HCT116 (cell line): ENCODE results near the gene DYNC2I2. TPM values are rescaled to one million over a fixed set of nuclear protein-coding genes. Genes with fewer than 3 reads are reported as not detected.

Source experiments
- ATAC-seq: fragments of 200-7000 bp; cut with Tn5 transposase; 2 replicates; pipeline ENCODE4 v1.9.1; 2020; ENCODE audit warnings: mild to moderate bottlenecking, moderate library complexity
- BruUV-seq: library from RNA; stranded (reverse); fragments of 400-500 nt; replicated peaks from 2 replicates; lab custom pipeline; 2021; lab: Mats Ljungman, UMichigan
- CTCF ChIA-PET: fragments of 300-600 bp; sonication (Branson Sonifier 250); formaldehyde crosslinking; loops from one replicate; lab custom pipeline; 2021; ENCODE audit warnings: antibody characterized with exemption; lab: Charles Lee
- POLR2A ChIA-PET: fragments of 300-600, 350-600 bp; sonication (Branson Sonifier 250); formaldehyde crosslinking; loops from one replicate; lab custom pipeline; 2021; ENCODE audit warnings: antibody characterized with exemption; lab: Charles Lee
- RAD21 ChIA-PET, 2 experiments: fragments of 300-600 bp; sonication (Branson Sonifier 250); formaldehyde crosslinking; loops; one replicate each; lab custom pipeline; 2023; ENCODE audit warnings: low total read pairs in 2 of 2; ENCODE audit not compliant: uncharacterized antibody in 2 of 2, unreplicated experiment in 2 of 2, low non-redundant PET in 1 of 2; lab: Charles Lee
- DNase-seq: peaks from one replicate; pipeline ENCODE4 v3.0.0-alpha.2; 2010; ENCODE audit warnings: low read depth, low spot score
- H2AFZ ChIP-seq: fragments of 200-600 bp; shearing (Covaris generic), sonication (generic); 2 replicates; pipeline ENCODE4 v1.6.1; 2017; ENCODE audit warnings: low read depth, mixed run types, mixed read lengths, antibody characterized with exemption, low read length; ENCODE audit not compliant: poor library complexity, severe bottlenecking
- H3K27ac ChIP-seq: 2 replicates; pipeline ENCODE4 v1.5.1; 2012; ENCODE audit warnings: low read depth, low read length
- H3K27me3 ChIP-seq: fragments of 200-600 bp; sonication (generic); 2 replicates; pipeline ENCODE4 v1.6.1; 2016; ENCODE audit warnings: mixed run types, low read length, mixed read lengths; ENCODE audit not compliant: insufficient read depth
- H3K36me3 ChIP-seq, 2 experiments: fragments of 200-500 bp in 1 of 2; fragments of 200-600 bp in 1 of 2; sonication (Bioruptor generic) in 1 of 2; sonication (generic) in 1 of 2; 2 replicates each; pipeline versions ENCODE4 v1.5.1 to v1.6.1; 2014 to 2016; ENCODE audit warnings: low read length in 2 of 2, inconsistent platforms in 1 of 2, mixed read lengths in 1 of 2, mixed run types in 1 of 2; ENCODE audit not compliant: insufficient read depth in 2 of 2, control insufficient read depth in 1 of 2
- H3K4me1 ChIP-seq, 2 experiments: fragments of 200-600 bp in 1 of 2; sonication (generic) in 1 of 2; 2 replicates each; pipeline versions ENCODE4 v1.5.1 to v1.6.1; 2012 to 2017; ENCODE audit warnings: low read length in 2 of 2, inconsistent platforms in 1 of 2, mild to moderate bottlenecking in 1 of 2, mixed read lengths in 1 of 2, mixed run types in 1 of 2, moderate library complexity in 1 of 2; ENCODE audit not compliant: insufficient read depth in 2 of 2, control insufficient read depth in 1 of 2
- H3K4me2 ChIP-seq: fragments of 200-600 bp; sonication (generic); 2 replicates; pipeline ENCODE4 v1.6.1; 2017; ENCODE audit warnings: mixed run types, low read length, mixed read lengths
- H3K4me3 ChIP-seq, 2 experiments: fragments of 200-600 bp in 1 of 2; sonication (generic) in 1 of 2; replicated peaks in 1 of 2; 2 replicates each; pipeline ENCODE4 v1.5.1; 2011 to 2016; ENCODE audit warnings: low read length in 2 of 2, control low read depth in 1 of 2, low read depth in 1 of 2, mild to moderate bottlenecking in 1 of 2, mixed read lengths in 1 of 2, mixed run types in 1 of 2
- H3K79me2 ChIP-seq: fragments of 200-600 bp; sonication (generic); 2 replicates; pipeline ENCODE4 v1.6.1; 2017; ENCODE audit warnings: mild to moderate bottlenecking, mixed run types, low read length, moderate library complexity, mixed read lengths; ENCODE audit not compliant: insufficient read depth
- H3K9ac ChIP-seq: fragments of 200-600 bp; sonication (generic); 2 replicates; pipeline ENCODE4 v1.6.1; 2016; ENCODE audit warnings: low read length, mixed read lengths
- H3K9me2 ChIP-seq: fragments of 200-600 bp; sonication (generic), shearing (Covaris generic); 2 replicates; pipeline ENCODE4 v1.6.1; 2017; ENCODE audit warnings: mixed run types, mild to moderate bottlenecking, moderate library complexity; ENCODE audit not compliant: insufficient read depth
- H3K9me3 ChIP-seq, 2 experiments: fragments of 200-500 bp in 1 of 2; fragments of 200-600 bp in 1 of 2; sonication (Bioruptor generic) in 1 of 2; sonication (generic) in 1 of 2; 2 replicates each; pipeline ENCODE4 v1.6.1; 2014 to 2017; ENCODE audit warnings: low read length in 2 of 2, mixed read lengths in 2 of 2, inconsistent platforms in 1 of 2, low read depth in 1 of 2, mild to moderate bottlenecking in 1 of 2, mixed run types in 1 of 2, moderate library complexity in 1 of 2; ENCODE audit not compliant: control insufficient read depth in 1 of 2, insufficient read depth in 1 of 2
- H4K20me1 ChIP-seq: fragments of 200-600 bp; sonication (generic), shearing (Covaris generic); 2 replicates; pipeline ENCODE4 v1.6.1; 2017; ENCODE audit warnings: mixed run types, mild to moderate bottlenecking, moderate library complexity; ENCODE audit not compliant: insufficient read depth
- CBX3 ChIP-seq: IDR thresholded peaks from 2 replicates; pipeline ENCODE4 v1.6.1; 2012; ENCODE audit warnings: low read depth
- CEBPB ChIP-seq: IDR thresholded peaks from 2 replicates; pipeline ENCODE4 v1.6.1; 2012; ENCODE audit warnings: low read depth
- EGR1 ChIP-seq: IDR thresholded peaks from 2 replicates; pipeline ENCODE4 v1.6.1; 2012; ENCODE audit warnings: low read depth
- ELF1 ChIP-seq: IDR thresholded peaks from 2 replicates; pipeline ENCODE4 v1.6.1; 2012; ENCODE audit warnings: low read depth, borderline replicate concordance
- RAD21 ChIP-seq: IDR thresholded peaks from 2 replicates; pipeline ENCODE4 v1.6.1; 2012; ENCODE audit warnings: low read depth, mild to moderate bottlenecking
- REST ChIP-seq: IDR thresholded peaks from 2 replicates; pipeline ENCODE4 v1.6.1; 2012; ENCODE audit warnings: low read depth
- ZFX ChIP-seq: fragments of 450-650 bp; IDR thresholded peaks from 2 replicates; pipeline ENCODE4 v1.6.1; 2017
- intact Hi-C: fragments of 100-400 bp; cut with micrococcal nuclease; formaldehyde crosslinking; loops from 2 replicates; pipeline ENCODE4 v1.10.0; 2022
- total RNA-seq: library from RNA; stranded (reverse); gene quantifications from one replicate; pipeline ENCODE4 v1.2.1, GENCODE V29; 2021; ENCODE audit not compliant: unreplicated experiment
- TF ChIP-seq, protein P1 (sequence below): IDR thresholded peaks from 2 replicates; pipeline ENCODE4 v1.6.1; 2012
- TF ChIP-seq, protein P2 (sequence below), 3 experiments: fragments of 200-600 bp in 1 of 3; sonication (generic) in 1 of 3; IDR thresholded peaks in 2 of 3; conservative IDR thresholded peaks in 1 of 3; 2 replicates each; pipeline ENCODE4 v1.5.1; 2012 to 2017; ENCODE audit warnings: low read depth in 2 of 3, low read length in 2 of 3, antibody characterized with exemption in 1 of 3, borderline replicate concordance in 1 of 3, control low read depth in 1 of 3, mild to moderate bottlenecking in 1 of 3, mixed read lengths in 1 of 3, mixed run types in 1 of 3, moderate library complexity in 1 of 3; ENCODE audit not compliant: insufficient read depth in 1 of 3

The DYNC2I2 gene
- total RNA-seq, 1 experiment from 2014 or later: 155 TPM

DNA sequence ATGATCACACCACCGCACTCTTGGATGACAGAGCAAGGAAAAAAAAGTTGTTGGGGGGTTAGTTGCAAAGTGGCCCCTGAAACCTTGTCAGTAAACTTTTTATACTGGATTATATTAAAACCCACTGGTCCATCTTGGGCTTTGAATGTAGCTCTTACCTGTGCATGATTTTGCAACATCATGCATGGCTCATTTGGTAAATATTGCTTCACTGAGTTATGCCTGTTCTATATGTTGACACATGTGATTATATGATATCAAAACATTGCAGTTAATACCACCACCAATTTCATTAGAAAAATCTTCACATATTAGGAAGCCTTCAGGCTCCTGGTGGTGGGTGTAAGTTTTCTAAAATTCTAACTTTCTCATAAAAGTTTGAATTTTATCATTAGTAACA, 41.9 kb downstream of the DYNC2I2 start:
- Histone ChIP-seq H3K4me2 (no peak overlapping the region), H3K27me3 (no peaks in the 10 kb centered on the region), H3K4me3 (no peak overlapping the region), H3K9me3 (no peaks in the 10 kb centered on the region), H3K36me3 (peaks cover 56 to 63% of the 10 kb centered on the region in 2 experiments), H3K9me2 (no peaks in the 10 kb centered on the region), H3K9ac (no peak overlapping the region)
- ATAC-seq: no peak
- no TSS peak for BruUV-seq
- intact Hi-C loops: no loop called here
- no peak for DNase-seq
- CTCF ChIA-PET: no interaction called here
- TF ChIP-seq, protein P1, sequence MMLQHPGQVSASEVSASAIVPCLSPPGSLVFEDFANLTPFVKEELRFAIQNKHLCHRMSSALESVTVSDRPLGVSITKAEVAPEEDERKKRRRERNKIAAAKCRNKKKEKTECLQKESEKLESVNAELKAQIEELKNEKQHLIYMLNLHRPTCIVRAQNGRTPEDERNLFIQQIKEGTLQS: no peak
- no peak for TF ChIP-seq CBX3
- TF ChIP-seq, protein P2, sequence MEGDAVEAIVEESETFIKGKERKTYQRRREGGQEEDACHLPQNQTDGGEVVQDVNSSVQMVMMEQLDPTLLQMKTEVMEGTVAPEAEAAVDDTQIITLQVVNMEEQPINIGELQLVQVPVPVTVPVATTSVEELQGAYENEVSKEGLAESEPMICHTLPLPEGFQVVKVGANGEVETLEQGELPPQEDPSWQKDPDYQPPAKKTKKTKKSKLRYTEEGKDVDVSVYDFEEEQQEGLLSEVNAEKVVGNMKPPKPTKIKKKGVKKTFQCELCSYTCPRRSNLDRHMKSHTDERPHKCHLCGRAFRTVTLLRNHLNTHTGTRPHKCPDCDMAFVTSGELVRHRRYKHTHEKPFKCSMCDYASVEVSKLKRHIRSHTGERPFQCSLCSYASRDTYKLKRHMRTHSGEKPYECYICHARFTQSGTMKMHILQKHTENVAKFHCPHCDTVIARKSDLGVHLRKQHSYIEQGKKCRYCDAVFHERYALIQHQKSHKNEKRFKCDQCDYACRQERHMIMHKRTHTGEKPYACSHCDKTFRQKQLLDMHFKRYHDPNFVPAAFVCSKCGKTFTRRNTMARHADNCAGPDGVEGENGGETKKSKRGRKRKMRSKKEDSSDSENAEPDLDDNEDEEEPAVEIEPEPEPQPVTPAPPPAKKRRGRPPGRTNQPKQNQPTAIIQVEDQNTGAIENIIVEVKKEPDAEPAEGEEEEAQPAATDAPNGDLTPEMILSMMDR (IDR thresholded peaks at IDR 0.05 in 2 of 3, conservative IDR thresholded peaks at IDR 0.05 in 1 of 3; ENCODE audit: borderline replicate concordance in 1 of 3, insufficient read depth in 1 of 3, low read depth in 2 of 3, low read length in 2 of 3): no peak
- TF ChIP-seq CEBPB: no peak
- no peak for TF ChIP-seq EGR1
- no peak for TF ChIP-seq ELF1
- TF ChIP-seq RAD21: no peak
- TF ChIP-seq REST: no peak
- no peak for TF ChIP-seq ZFX
- TF ChIP-seq, all 23 proteins: peak for 0
- POLR2A ChIA-PET: no interaction called here
- Histone ChIP-seq H3K27ac (no peak overlapping the region), H3K79me2 (no peaks in the 10 kb centered on the region), H4K20me1 (no peaks in the 10 kb centered on the region), H2AFZ (no peak overlapping the region), H3K4me1 (no peaks in the 10 kb centered on the region)
- RAD21 ChIA-PET: no interaction called here
